H9 (cell line): ENCODE results near the gene HCCS. TPM values are rescaled to one million over a fixed set of nuclear protein-coding genes. Genes with fewer than 3 reads are reported as not detected.

Source experiments
- DNase-seq: peaks from one replicate; pipeline ENCODE4 v3.0.0-alpha.2; 2017
- H2AFZ ChIP-seq: one replicate; pipeline ENCODE4 v1.6.1; 2013; ENCODE audit warnings: mild to moderate bottlenecking, low read length, control low read depth, moderate library complexity
- H2AK5ac ChIP-seq: 2 replicates; pipeline ENCODE4 v1.6.1; 2013; ENCODE audit warnings: low read length, control low read depth, mixed read lengths; ENCODE audit not compliant: insufficient read length
- H2BK120ac ChIP-seq: one replicate; pipeline ENCODE4 v1.6.1; 2013; ENCODE audit warnings: low read depth, mild to moderate bottlenecking, low read length, control low read depth, inconsistent platforms; ENCODE audit not compliant: poor library complexity, severe bottlenecking
- H2BK12ac ChIP-seq: 2 replicates; pipeline ENCODE4 v1.6.1; 2013; ENCODE audit warnings: low read length, control low read depth, mixed read lengths, low read depth; ENCODE audit not compliant: insufficient read length
- H2BK15ac ChIP-seq: 2 replicates; pipeline ENCODE4 v1.6.1; 2013; ENCODE audit warnings: low read depth, low read length, control low read depth
- H2BK20ac ChIP-seq: one replicate; pipeline ENCODE4 v1.6.1; 2013; ENCODE audit warnings: low read depth, mild to moderate bottlenecking, low read length, control low read depth, inconsistent platforms; ENCODE audit not compliant: poor library complexity, severe bottlenecking
- H2BK5ac ChIP-seq: 2 replicates; pipeline ENCODE4 v1.6.1; 2013; ENCODE audit warnings: low read length, control low read depth, mixed read lengths; ENCODE audit not compliant: insufficient read length
- H3K14ac ChIP-seq: 2 replicates; pipeline ENCODE4 v1.6.1; 2013; ENCODE audit warnings: low read length, control low read depth; ENCODE audit not compliant: insufficient read depth
- H3K18ac ChIP-seq: 2 replicates; pipeline ENCODE4 v1.6.1; 2013; ENCODE audit warnings: low read depth, mild to moderate bottlenecking, mixed read lengths, low read length, control low read depth; ENCODE audit not compliant: insufficient read length
- H3K23ac ChIP-seq: 2 replicates; pipeline ENCODE4 v1.6.1; 2013; ENCODE audit warnings: low read length, control low read depth, mixed read lengths, low read depth; ENCODE audit not compliant: insufficient read length
- H3K23me2 ChIP-seq: 2 replicates; pipeline ENCODE4 v1.6.1; 2013; ENCODE audit warnings: low read depth, mild to moderate bottlenecking, mixed read lengths, low read length, control low read depth; ENCODE audit not compliant: insufficient read length, poor library complexity, severe bottlenecking
- H3K27ac ChIP-seq: 2 replicates; pipeline ENCODE4 v1.5.1; 2013; ENCODE audit warnings: low read length, control low read depth, mixed read lengths, low read depth; ENCODE audit not compliant: insufficient read length
- H3K27me3 ChIP-seq: 2 replicates; pipeline ENCODE4 v1.6.1; 2013; ENCODE audit warnings: low read length, control low read depth, inconsistent platforms; ENCODE audit not compliant: insufficient read depth
- H3K4ac ChIP-seq: 2 replicates; pipeline ENCODE4 v1.6.1; 2013; ENCODE audit warnings: low read depth, mild to moderate bottlenecking, control low read depth, inconsistent platforms, low read length, moderate library complexity
- H3K4me1 ChIP-seq: 2 replicates; pipeline ENCODE4 v1.6.1; 2013; ENCODE audit warnings: low read length, control low read depth, inconsistent platforms; ENCODE audit not compliant: insufficient read depth
- H3K4me2 ChIP-seq: 2 replicates; pipeline ENCODE4 v1.6.1; 2013; ENCODE audit warnings: low read length, control low read depth, mixed read lengths; ENCODE audit not compliant: insufficient read length, insufficient read depth
- H3K56ac ChIP-seq: 2 replicates; pipeline ENCODE4 v1.6.1; 2013; ENCODE audit warnings: low read depth, mild to moderate bottlenecking, mixed read lengths, low read length, control low read depth; ENCODE audit not compliant: insufficient read length
- H3K79me1 ChIP-seq: 2 replicates; pipeline ENCODE4 v1.6.1; 2013; ENCODE audit warnings: low read depth, mild to moderate bottlenecking, moderate library complexity, low read length, control low read depth, inconsistent platforms; ENCODE audit not compliant: insufficient read depth, poor library complexity, severe bottlenecking
- H3K79me2 ChIP-seq: 2 replicates; pipeline ENCODE4 v1.6.1; 2013; ENCODE audit warnings: low read length, control low read depth, inconsistent platforms; ENCODE audit not compliant: insufficient read depth
- H3K9ac ChIP-seq: 2 replicates; pipeline ENCODE4 v1.6.1; 2013; ENCODE audit warnings: low read length, control low read depth, mixed read lengths; ENCODE audit not compliant: insufficient read length; ENCODE audit errors: extremely low read depth
- H3K9me3 ChIP-seq: one replicate; pipeline ENCODE4 v1.6.1; 2013; ENCODE audit warnings: low read depth, low read length, inconsistent platforms; ENCODE audit not compliant: control insufficient read depth
- H3T11ph ChIP-seq: one replicate; pipeline ENCODE4 v1.6.1; 2013; ENCODE audit warnings: mild to moderate bottlenecking, low read length, control low read depth, inconsistent platforms
- H4K20me1 ChIP-seq: one replicate; pipeline ENCODE4 v1.6.1; 2013; ENCODE audit not compliant: control insufficient read depth, insufficient read length, insufficient read depth
- H4K5ac ChIP-seq: 2 replicates; pipeline ENCODE4 v1.6.1; 2013; ENCODE audit warnings: low read depth, mild to moderate bottlenecking, mixed read lengths, low read length, control low read depth; ENCODE audit not compliant: insufficient read length
- H4K8ac ChIP-seq: replicated peaks from 2 replicates; pipeline ENCODE4 v1.6.1; 2013; ENCODE audit warnings: low read length, control low read depth, mixed read lengths, low read depth; ENCODE audit not compliant: insufficient read length
- H4K91ac ChIP-seq: 2 replicates; pipeline ENCODE4 v1.6.1; 2013; ENCODE audit warnings: low read depth, mild to moderate bottlenecking, moderate library complexity, mixed read lengths, low read length, control low read depth; ENCODE audit not compliant: insufficient read length
- H3K27ac Mint-ChIP-seq, 3 experiments: 2 replicates in 2 of 3; 3 replicates in 1 of 3; pipeline ENCODE4 v1.8.0; 2020 to 2021; ENCODE audit warnings: mixed read lengths in 3 of 3, mild to moderate bottlenecking in 1 of 3, moderate library complexity in 1 of 3
- H3K27me3 Mint-ChIP-seq: 2 replicates; pipeline ENCODE4 v1.8.0; 2021; ENCODE audit warnings: low read depth, mild to moderate bottlenecking, moderate library complexity, mixed read lengths
- H3K36me3 Mint-ChIP-seq, 3 experiments: 2 replicates in 2 of 3; 3 replicates in 1 of 3; pipeline ENCODE4 v1.8.0; 2020 to 2021; ENCODE audit warnings: low read depth in 3 of 3, mixed read lengths in 3 of 3; ENCODE audit not compliant: insufficient read depth in 1 of 3
- H3K4me1 Mint-ChIP-seq, 2 experiments: 2 replicates each; pipeline ENCODE4 v1.8.0; 2020; ENCODE audit warnings: mixed read lengths in 2 of 2
- H3K4me3 Mint-ChIP-seq, 2 experiments: 2 replicates in 1 of 2; 3 replicates in 1 of 2; pipeline ENCODE4 v1.8.0; 2020 to 2021; ENCODE audit warnings: mild to moderate bottlenecking in 2 of 2, mixed read lengths in 2 of 2, moderate library complexity in 1 of 2
- H3K9me3 Mint-ChIP-seq, 2 experiments: 2 replicates in 1 of 2; 3 replicates in 1 of 2; pipeline ENCODE4 v1.8.0; 2020; ENCODE audit warnings: mild to moderate bottlenecking in 2 of 2, mixed read lengths in 2 of 2, moderate library complexity in 1 of 2
- CTCF ChIP-seq: fragments of 200-600 bp; sonication (generic); conservative IDR thresholded peaks from 3 replicates; pipeline ENCODE4 v1.8.0; 2021; ENCODE audit warnings: antibody characterized with exemption, mild to moderate bottlenecking
- WGBS: extraction: QIAGEN DNeasy Blood & Tissue Kit; methylation state at CpG from one replicate; pipeline ENCODE4 v1.1.7; 2013; ENCODE audit warnings: missing lambda C conversion rate, low lambda C conversion rate, mixed read lengths; ENCODE audit not compliant: insufficient read length; ENCODE audit errors: extremely low coverage; 5-methylcytosine and 5-hydroxymethylcytosine counted together
- total RNA-seq: library from RNA; stranded (reverse); gene quantifications from 2 replicates; pipeline ENCODE4 v1.2.1, GENCODE V29; 2021

HCCS gene
- total RNA-seq, 1 experiment from 2014 or later = 39.2 TPM

- H2BK15ac ChIP-seq = no peak overlapping the region
- H3K23me2 ChIP-seq = no peaks in the 10 kb centered on the region
- no CpG with 5 or more reads among the region's 4 CpGs for whole genome bisulfite sequencing
- no peaks in the 10 kb centered on the region for H3K79me2 ChIP-seq
- H4K91ac ChIP-seq = no peak overlapping the region
- no peak overlapping the region for H3K14ac ChIP-seq
- no peak overlapping the region for H3K56ac ChIP-seq
- H3K4me1 ChIP-seq = no peaks in the 10 kb centered on the region
- H3K27me3 ChIP-seq = no peaks in the 10 kb centered on the region
- H3K9ac ChIP-seq = no peak overlapping the region
- H3K27ac Mint-ChIP-seq = no peak overlapping the region
- TF ChIP-seq CTCF = no peak
- H3K27me3 Mint-ChIP-seq = no peaks in the 10 kb centered on the region
- H4K5ac ChIP-seq = no peak overlapping the region
- no peak overlapping the region for H3K23ac ChIP-seq
- no peak overlapping the region for H2BK20ac ChIP-seq
- no peak overlapping the region for H3K18ac ChIP-seq
- no peak overlapping the region for H2BK120ac ChIP-seq
- no peaks in the 10 kb centered on the region for H3K4me1 Mint-ChIP-seq
- no peak overlapping the region for H2BK12ac ChIP-seq
- no peak overlapping the region for H3K4me2 ChIP-seq
- no peak for DNase-seq
- H2BK5ac ChIP-seq = no peak overlapping the region
- H3T11ph ChIP-seq = no peak overlapping the region
- peaks cover 62 to 64% of the 10 kb centered on the region in 2 experiments for H3K9me3 Mint-ChIP-seq
- H3K4me3 Mint-ChIP-seq = no peak overlapping the region
- no peaks in the 10 kb centered on the region for H3K79me1 ChIP-seq
- no peak overlapping the region for H4K8ac ChIP-seq
- H4K20me1 ChIP-seq = no peaks in the 10 kb centered on the region
- H2AK5ac ChIP-seq = no peak overlapping the region
- H3K9me3 ChIP-seq = no peaks in the 10 kb centered on the region
- no peak overlapping the region for H2AFZ ChIP-seq
- H3K27ac ChIP-seq = no peak overlapping the region
- no peak overlapping the region for H3K4ac ChIP-seq
- no peaks in the 10 kb centered on the region for H3K36me3 Mint-ChIP-seq
These were observed 61.3 kb downstream of the HCCS start for GRCh38 chrX:11172415-11172814.

Other genes starting within 250 kb of the HCCS start
- not detected in 2 replicates for gene AMELX, start 182.1 kb downstream of the HCCS start, total RNA-seq